HL-60 (cell line): ENCODE measurements around the gene GPR62.

Source experiments
- DNase-seq, 2 experiments: peaks; one replicate each; pipeline ENCODE4 v3.0.0-alpha.2; 2010 to 2020; ENCODE audit warnings: low read depth in 1 of 2, low spot score in 1 of 2
- H3K27ac ChIP-seq: fragments of 250-450 bp; sonication (Bioruptor Pico); replicated peaks from 2 replicates; pipeline ENCODE4 v1.5.1; 2020; ENCODE audit warnings: mild to moderate bottlenecking, moderate library complexity
- H3K27me3 ChIP-seq: fragments of 250-450 bp; sonication (Bioruptor Pico); 2 replicates; pipeline ENCODE4 v1.5.1; 2021; ENCODE audit warnings: mild to moderate bottlenecking, moderate library complexity; ENCODE audit not compliant: insufficient read depth, poor library complexity, severe bottlenecking
- H3K4me3 ChIP-seq: replicated peaks from 2 replicates; pipeline ENCODE4 v1.5.1; 2011; ENCODE audit warnings: mild to moderate bottlenecking, control low read depth, low read length; ENCODE audit not compliant: insufficient read depth
- CTCF ChIP-seq: IDR thresholded peaks from one replicate; pipeline ENCODE4 v1.5.1; 2011; ENCODE audit warnings: low read length, control low read depth, inconsistent platforms; ENCODE audit not compliant: insufficient read depth
- GABPA ChIP-seq: IDR thresholded peaks from 2 replicates; pipeline ENCODE4 v1.6.1; 2012; ENCODE audit warnings: low read depth
- POLR2AphosphoS5 ChIP-seq: IDR thresholded peaks from 2 replicates; pipeline ENCODE4 v1.6.1; 2012; ENCODE audit warnings: low read depth
- SPI1 ChIP-seq: IDR thresholded peaks from 2 replicates; pipeline ENCODE4 v1.6.1; 2012; ENCODE audit warnings: low read depth, mild to moderate bottlenecking, borderline replicate concordance
- TF ChIP-seq, protein P1 (sequence below): IDR thresholded peaks from 2 replicates; pipeline ENCODE4 v1.6.1; 2012; ENCODE audit warnings: low read depth; ENCODE audit not compliant: insufficient replicate concordance

The GPR62 gene

GRCh38 chr3:51929420-51930003, 25.7 kb upstream of the GPR62 start:
- Histone ChIP-seq H3K27ac (no peak overlapping the region), H3K4me3 (no peak overlapping the region), H3K27me3 (no peaks in the 10 kb centered on the region)
- no peak for TF ChIP-seq POLR2AphosphoS5
- no peak for TF ChIP-seq CTCF
- peak; percentile 32; the same call in 1 of the 2 replicates for TF ChIP-seq SPI1
- TF ChIP-seq, protein P1, sequence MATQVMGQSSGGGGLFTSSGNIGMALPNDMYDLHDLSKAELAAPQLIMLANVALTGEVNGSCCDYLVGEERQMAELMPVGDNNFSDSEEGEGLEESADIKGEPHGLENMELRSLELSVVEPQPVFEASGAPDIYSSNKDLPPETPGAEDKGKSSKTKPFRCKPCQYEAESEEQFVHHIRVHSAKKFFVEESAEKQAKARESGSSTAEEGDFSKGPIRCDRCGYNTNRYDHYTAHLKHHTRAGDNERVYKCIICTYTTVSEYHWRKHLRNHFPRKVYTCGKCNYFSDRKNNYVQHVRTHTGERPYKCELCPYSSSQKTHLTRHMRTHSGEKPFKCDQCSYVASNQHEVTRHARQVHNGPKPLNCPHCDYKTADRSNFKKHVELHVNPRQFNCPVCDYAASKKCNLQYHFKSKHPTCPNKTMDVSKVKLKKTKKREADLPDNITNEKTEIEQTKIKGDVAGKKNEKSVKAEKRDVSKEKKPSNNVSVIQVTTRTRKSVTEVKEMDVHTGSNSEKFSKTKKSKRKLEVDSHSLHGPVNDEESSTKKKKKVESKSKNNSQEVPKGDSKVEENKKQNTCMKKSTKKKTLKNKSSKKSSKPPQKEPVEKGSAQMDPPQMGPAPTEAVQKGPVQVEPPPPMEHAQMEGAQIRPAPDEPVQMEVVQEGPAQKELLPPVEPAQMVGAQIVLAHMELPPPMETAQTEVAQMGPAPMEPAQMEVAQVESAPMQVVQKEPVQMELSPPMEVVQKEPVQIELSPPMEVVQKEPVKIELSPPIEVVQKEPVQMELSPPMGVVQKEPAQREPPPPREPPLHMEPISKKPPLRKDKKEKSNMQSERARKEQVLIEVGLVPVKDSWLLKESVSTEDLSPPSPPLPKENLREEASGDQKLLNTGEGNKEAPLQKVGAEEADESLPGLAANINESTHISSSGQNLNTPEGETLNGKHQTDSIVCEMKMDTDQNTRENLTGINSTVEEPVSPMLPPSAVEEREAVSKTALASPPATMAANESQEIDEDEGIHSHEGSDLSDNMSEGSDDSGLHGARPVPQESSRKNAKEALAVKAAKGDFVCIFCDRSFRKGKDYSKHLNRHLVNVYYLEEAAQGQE, result peak; percentile 99
- TF ChIP-seq GABPA, result no peak
- peak; percentile 24 to 58 for DNase-seq

DNA sequence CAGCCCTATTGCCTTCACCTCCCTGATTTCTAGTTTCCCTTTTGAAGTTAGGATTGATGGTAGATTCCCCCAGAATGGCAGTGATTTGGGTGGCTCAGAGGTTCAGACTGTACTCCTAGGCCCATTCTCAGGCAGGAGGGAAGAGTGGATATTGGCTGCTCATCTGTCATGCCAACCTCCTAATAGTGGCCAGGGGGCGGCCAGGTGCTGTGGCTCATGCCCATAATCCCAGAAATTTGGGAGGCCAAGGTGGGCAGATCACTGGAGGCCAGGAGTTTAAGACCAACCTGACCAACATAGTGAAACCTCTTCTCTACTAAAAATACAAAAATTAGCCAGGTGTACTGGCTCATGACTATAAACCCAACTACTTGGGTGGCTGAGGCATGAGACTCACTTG, 24.7 kb upstream of the GPR62 start:
- no peak overlapping the region for H3K4me3 ChIP-seq
- no peak overlapping the region for H3K27ac ChIP-seq
- TF ChIP-seq SPI1, result no peak
- no peak for TF ChIP-seq POLR2AphosphoS5
- TF ChIP-seq, protein P1, result no peak
- no peak for TF ChIP-seq CTCF
- no peak for TF ChIP-seq GABPA
- no peaks in the 10 kb centered on the region for H3K27me3 ChIP-seq
- DNase-seq, result no peak

DNA sequence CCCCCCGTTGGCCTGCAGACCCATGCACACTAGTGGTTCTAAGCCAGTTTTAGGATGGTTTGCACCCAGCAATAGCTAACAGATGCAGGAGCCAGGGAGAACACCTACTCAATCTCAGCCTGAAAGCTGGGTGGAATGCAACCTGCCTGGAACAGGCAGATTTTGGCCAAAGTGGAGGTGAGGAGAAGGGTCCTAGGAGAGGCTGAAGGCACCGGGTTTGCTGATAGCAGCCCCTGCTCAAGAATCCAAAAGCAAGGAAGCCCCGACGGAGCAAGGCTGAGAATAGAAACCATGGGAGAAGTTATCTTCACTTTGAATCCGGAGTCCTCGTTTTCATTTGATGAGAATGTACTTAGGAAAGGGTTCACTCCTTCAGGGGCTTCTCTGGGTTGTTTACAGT, 23.4 kb upstream of the GPR62 start:
- TF ChIP-seq GABPA (no peak), SPI1 (no peak), CTCF (no peak), POLR2AphosphoS5 (no peak)
- TF ChIP-seq, protein P1, result no peak
- no peak for DNase-seq

More for the DNA sequence above, 23.4 kb upstream of the GPR62 start:
- H3K27me3 ChIP-seq, result no peaks in the 10 kb centered on the region
- no peak overlapping the region for H3K4me3 ChIP-seq
- no peak overlapping the region for H3K27ac ChIP-seq
